Measurements from ENCODE around the gene C4A. TPM values are rescaled to one million over a fixed set of nuclear protein-coding genes. Genes with fewer than 3 reads are reported as not detected.
"Not testable (repeated sequence)": the region's sequence is repeated elsewhere in the genome, so short reads cannot be mapped to it uniquely, and the experiment has no call there.

The C4A gene
- total and polyA plus RNA-seq, 2 of the 8 experiments (the other 6 are each of a cell fraction or from before 2014, with no cell fraction given): 0.62 to 2.4 TPM

- POLR2A ChIA-PET (ENCODE audit: partially characterized antibody): interaction anchor here (1.4 to 1.5 kb wide), 2 partner anchors 9 to 12 kb away, joined by 3 read pairs; partner anchors contain the start of gene DXO
- H4K20me1 ChIP-seq (replicated peaks in 1 of 2; ENCODE audit: control insufficient read depth in 1 of 2, insufficient read depth in 2 of 2, low read length in 2 of 2); H2BK20ac ChIP-seq (ENCODE audit: low read length); H3K27ac ChIP-seq (ENCODE audit: low read depth, low read length); H2BK12ac ChIP-seq (ENCODE audit: low read depth, low read length); H2BK120ac ChIP-seq (replicated peaks; ENCODE audit: low read depth, low read length); H3K36me3 ChIP-seq (ENCODE audit: control insufficient read depth in 2 of 4, insufficient read depth in 4 of 4, low read length in 3 of 4); H3K23ac ChIP-seq (ENCODE audit: insufficient read length); H3K23me2 ChIP-seq (ENCODE audit: low read depth, low read length); H3K18ac ChIP-seq (ENCODE audit: extremely low read depth, low read length); H4K91ac ChIP-seq (replicated peaks; ENCODE audit: insufficient read length, low read length); H3K4ac ChIP-seq (replicated peaks; ENCODE audit: insufficient read length, low read depth, low read length); H3K27me3 ChIP-seq (replicated peaks in 1 of 4; ENCODE audit: control insufficient read depth in 3 of 4, extremely low read depth in 1 of 4, insufficient read depth in 3 of 4, low read length in 3 of 4); H2BK5ac ChIP-seq (ENCODE audit: low read depth, low read length); H4K8ac ChIP-seq (ENCODE audit: extremely low read depth, insufficient read depth, low read length); H3K4me3 ChIP-seq (ENCODE audit: extremely low read depth in 1 of 4, insufficient read depth in 2 of 4, low read depth in 3 of 4, low read length in 4 of 4); H3K14ac ChIP-seq (ENCODE audit: insufficient read length); H3K9ac ChIP-seq (replicated peaks in 1 of 4; ENCODE audit: extremely low read depth in 1 of 4, low read depth in 3 of 4, low read length in 3 of 4); H3K4me2 ChIP-seq (ENCODE audit: insufficient read depth in 1 of 2, low read depth in 2 of 2, low read length in 2 of 2); DNase-seq (ENCODE audit: low read depth in 1 of 2, low spot score in 2 of 2); H2BK15ac ChIP-seq (ENCODE audit: low read length); H4K5ac ChIP-seq (ENCODE audit: insufficient read length, low read depth, low read length); H3K79me2 ChIP-seq (ENCODE audit: control insufficient read depth in 1 of 2, insufficient read depth in 2 of 2, low read length in 2 of 2); FAIRE-seq; H2AK5ac ChIP-seq (ENCODE audit: low read depth, low read length); H2AFZ ChIP-seq (ENCODE audit: low read length); H3K4me1 ChIP-seq (replicated peaks in 1 of 4; ENCODE audit: control insufficient read depth in 3 of 4, insufficient read depth in 4 of 4, low read length in 3 of 4); H3K79me1 ChIP-seq (ENCODE audit: low read depth, low read length); H3K9me3 ChIP-seq (ENCODE audit: insufficient read depth in 2 of 2, low read depth in 1 of 2, low read length in 1 of 2); H3K56ac ChIP-seq (replicated peaks; ENCODE audit: insufficient read length, low read depth, low read length): not testable (repeated sequence)
- 92% methylated on average over 12 of the region's 13 CpGs; no CpG with 5 or more reads in 1 of the 2 experiments for WGBS, 2 experiments (ENCODE audit: extremely low coverage in 1 of 2, insufficient coverage in 1 of 2, insufficient read length in 1 of 2, insufficient replicate concordance in 2 of 2, low coverage in 1 of 2, low lambda C conversion rate in 2 of 2, missing lambda C conversion rate in 1 of 2)
- CTCF ChIA-PET (ENCODE audit: partially characterized antibody): interaction anchor here (0.6 to 1.8 kb wide), 4 partner anchors 29 to 186 kb away, joined by 3 to 9 read pairs (median 4); no protein-coding TSS in a partner anchor
Measured at GRCh38 chr6:31980195-31980876, 1.5 kb upstream of the C4A start.

- H4K8ac ChIP-seq (ENCODE audit: extremely low read depth, insufficient read depth, low read length); H3K9me3 ChIP-seq (ENCODE audit: insufficient read depth in 2 of 2, low read depth in 1 of 2, low read length in 1 of 2); H2BK120ac ChIP-seq (replicated peaks; ENCODE audit: low read depth, low read length); H3K79me1 ChIP-seq (ENCODE audit: low read depth, low read length); H3K27ac ChIP-seq (ENCODE audit: low read depth, low read length); H3K4ac ChIP-seq (replicated peaks; ENCODE audit: insufficient read length, low read depth, low read length); H3K56ac ChIP-seq (replicated peaks; ENCODE audit: insufficient read length, low read depth, low read length); H2BK20ac ChIP-seq (ENCODE audit: low read length); H2BK5ac ChIP-seq (ENCODE audit: low read depth, low read length); DNase-seq (ENCODE audit: low read depth in 1 of 2, low spot score in 2 of 2); H3K18ac ChIP-seq (ENCODE audit: extremely low read depth, low read length); H3K79me2 ChIP-seq (ENCODE audit: control insufficient read depth in 1 of 2, insufficient read depth in 2 of 2, low read length in 2 of 2); H2BK15ac ChIP-seq (ENCODE audit: low read length); H3K4me3 ChIP-seq (ENCODE audit: extremely low read depth in 1 of 4, insufficient read depth in 2 of 4, low read depth in 3 of 4, low read length in 4 of 4); H2AFZ ChIP-seq (ENCODE audit: low read length); H3K9ac ChIP-seq (replicated peaks in 1 of 4; ENCODE audit: extremely low read depth in 1 of 4, low read depth in 3 of 4, low read length in 3 of 4); POLR2A ChIA-PET (ENCODE audit: partially characterized antibody); H3K23ac ChIP-seq (ENCODE audit: insufficient read length); H4K20me1 ChIP-seq (replicated peaks in 1 of 2; ENCODE audit: control insufficient read depth in 1 of 2, insufficient read depth in 2 of 2, low read length in 2 of 2); H3K14ac ChIP-seq (ENCODE audit: insufficient read length); H4K5ac ChIP-seq (ENCODE audit: insufficient read length, low read depth, low read length); FAIRE-seq; H3K27me3 ChIP-seq (replicated peaks in 1 of 4; ENCODE audit: control insufficient read depth in 3 of 4, extremely low read depth in 1 of 4, insufficient read depth in 3 of 4, low read length in 3 of 4); H4K91ac ChIP-seq (replicated peaks; ENCODE audit: insufficient read length, low read length); H3K4me1 ChIP-seq (replicated peaks in 1 of 4; ENCODE audit: control insufficient read depth in 3 of 4, insufficient read depth in 4 of 4, low read length in 3 of 4); H3K23me2 ChIP-seq (ENCODE audit: low read depth, low read length); H3K4me2 ChIP-seq (ENCODE audit: insufficient read depth in 1 of 2, low read depth in 2 of 2, low read length in 2 of 2); H2BK12ac ChIP-seq (ENCODE audit: low read depth, low read length); H3K36me3 ChIP-seq (ENCODE audit: control insufficient read depth in 2 of 4, insufficient read depth in 4 of 4, low read length in 3 of 4); H2AK5ac ChIP-seq (ENCODE audit: low read depth, low read length); CTCF ChIA-PET (ENCODE audit: partially characterized antibody): not testable (repeated sequence)
- WGBS, 2 experiments (ENCODE audit: extremely low coverage in 1 of 2, insufficient coverage in 1 of 2, insufficient read length in 1 of 2, insufficient replicate concordance in 2 of 2, low coverage in 1 of 2, low lambda C conversion rate in 2 of 2, missing lambda C conversion rate in 1 of 2): no CpG with 5 or more reads among the region's 5 CpGs
Measured at GRCh38 chr6:31980998-31981397, 859 bp upstream of the C4A start.

Data from H1 (cell line).